Stimulated activated CD8-positive, alpha-beta memory T cell treated with anti-CD3 and anti-CD28 coated beads, Interleukin-15, amount 100 ng/mL, for 48 hours (primary cell): ENCODE measurements around the gene MUSK.
"Not testable (repeated sequence)": the region's sequence is repeated elsewhere in the genome, so short reads cannot be mapped to it uniquely, and the experiment has no call there.

ENCODE experiments used
- DNase-seq, 2 donors: peaks; one replicate each; pipeline ENCODE4 v3.0.0-alpha.2; 2020; ENCODE audit warnings: low read depth in 2 of 2

Gene MUSK

GRCh38 chr9:110810262-110810976 lies 141.8 kb downstream of the MUSK start:
- no peak for DNase-seq

GRCh38 chr9:110812886-110813285 lies 144.3 kb downstream of the MUSK start:
- no peak for DNase-seq

- DNase-seq = no peak
These were observed 145.6 kb downstream of the MUSK start for GRCh38 chr9:110814159-110814558.

- no peak for DNase-seq
These were observed 146.8 kb downstream of the MUSK start for GRCh38 chr9:110815361-110815760.

DNA sequence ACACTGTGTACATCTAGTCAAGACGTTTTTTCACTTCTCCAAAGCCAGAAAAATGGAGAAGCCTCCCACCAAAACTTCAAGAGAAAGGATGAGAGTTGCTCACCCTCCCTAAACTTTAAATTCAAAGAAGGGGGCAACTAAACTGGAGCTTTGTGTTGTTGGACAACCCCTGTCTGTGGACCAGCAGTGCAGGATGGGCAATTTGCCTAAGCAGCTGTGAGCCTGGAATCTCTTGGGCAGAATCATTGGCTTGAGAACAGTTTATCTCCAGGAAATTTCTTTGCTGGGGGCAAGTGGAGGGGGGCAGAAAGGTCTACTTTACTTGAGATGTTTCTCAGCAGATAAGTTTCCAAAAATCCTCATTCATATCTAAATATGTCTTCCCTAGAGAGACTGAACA lies 151.8 kb downstream of the MUSK start:
- no peak for DNase-seq

DNA sequence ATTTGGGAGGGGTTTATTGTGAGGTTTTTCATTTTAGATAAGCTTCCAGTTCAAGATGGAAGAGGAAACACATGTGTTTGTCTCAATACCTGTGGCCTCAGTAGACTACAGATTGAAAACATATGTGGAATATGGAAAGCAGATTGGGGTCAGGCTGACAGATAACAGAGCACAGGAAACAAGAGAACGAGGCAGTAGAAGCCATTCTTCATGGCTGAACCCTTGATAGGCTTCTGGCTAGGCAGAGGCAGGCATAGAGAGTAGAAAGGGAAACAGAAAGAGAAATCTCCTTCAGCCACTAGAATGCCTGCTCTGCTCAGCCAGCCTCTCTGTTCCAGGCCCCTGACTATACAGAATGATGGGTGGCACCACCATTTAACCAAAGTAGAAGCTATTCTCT lies 152.5 kb downstream of the MUSK start:
- no peak for DNase-seq

GRCh38 chr9:110825129-110825528 lies 156.5 kb downstream of the MUSK start:
- not testable (repeated sequence) for DNase-seq

- DNase-seq = no peak
These were observed 157.4 kb downstream of the MUSK start for GRCh38 chr9:110825950-110826349.

DNA sequence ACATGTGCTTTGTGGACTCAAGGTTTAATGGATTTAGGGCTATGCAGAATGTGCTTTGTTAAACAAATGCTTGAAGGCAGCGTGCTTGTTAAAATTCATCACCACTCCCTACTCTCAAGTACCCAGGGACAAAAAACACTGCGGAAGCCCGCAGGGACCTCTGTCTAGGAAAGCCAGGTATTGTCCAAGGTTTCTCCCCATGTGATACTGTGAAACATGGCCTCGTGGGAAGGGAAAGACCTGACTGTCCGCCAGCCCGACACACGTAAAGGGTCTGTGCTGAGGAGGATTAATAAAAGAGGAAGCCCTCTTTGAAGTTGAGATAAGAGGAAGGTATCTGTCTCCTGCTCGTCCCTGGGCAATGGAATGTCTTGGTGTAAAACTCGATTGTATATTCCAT lies 157.8 kb downstream of the MUSK start:
- not testable (repeated sequence) for DNase-seq

DNA sequence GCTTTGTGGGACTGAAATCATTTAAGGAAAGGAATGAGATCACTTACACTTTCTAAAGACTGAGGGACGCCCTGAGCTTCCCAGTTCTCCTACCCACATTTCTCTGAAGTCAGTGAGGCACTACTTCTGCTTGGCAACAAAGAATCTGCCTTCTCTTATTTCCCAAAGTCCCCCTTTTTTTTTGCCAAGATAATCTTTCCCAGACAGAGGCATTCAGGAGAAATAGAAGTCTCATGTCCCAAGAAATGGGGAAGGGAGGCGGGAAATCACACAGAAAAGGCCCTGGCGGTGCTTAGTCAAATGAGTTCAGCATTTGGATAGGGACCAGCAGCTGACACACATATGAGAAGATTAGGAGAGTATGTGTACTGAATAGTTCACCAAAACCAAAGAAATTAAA lies 159.7 kb downstream of the MUSK start:
- DNase-seq = no peak

DNA sequence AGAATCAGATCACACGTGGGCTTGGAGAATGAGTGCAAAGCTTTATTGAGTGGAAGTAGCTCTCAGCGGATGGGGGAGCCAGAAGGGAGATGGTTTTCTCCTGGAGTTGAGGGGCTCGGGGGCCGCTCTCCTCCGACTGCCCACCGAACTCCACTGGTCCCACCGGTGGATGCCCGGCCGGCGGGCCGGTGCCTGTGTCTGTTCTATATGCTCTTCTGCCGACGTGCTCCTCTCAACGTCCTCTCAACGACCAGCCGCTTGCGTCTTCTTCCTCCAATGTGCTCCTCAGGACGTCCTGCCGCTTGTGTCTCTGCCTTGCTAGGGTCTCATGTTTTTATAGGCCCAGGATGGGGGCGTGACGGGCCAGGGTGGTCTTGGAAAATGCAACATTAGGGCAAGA lies 161.9 kb downstream of the MUSK start:
- no peak for DNase-seq

DNA sequence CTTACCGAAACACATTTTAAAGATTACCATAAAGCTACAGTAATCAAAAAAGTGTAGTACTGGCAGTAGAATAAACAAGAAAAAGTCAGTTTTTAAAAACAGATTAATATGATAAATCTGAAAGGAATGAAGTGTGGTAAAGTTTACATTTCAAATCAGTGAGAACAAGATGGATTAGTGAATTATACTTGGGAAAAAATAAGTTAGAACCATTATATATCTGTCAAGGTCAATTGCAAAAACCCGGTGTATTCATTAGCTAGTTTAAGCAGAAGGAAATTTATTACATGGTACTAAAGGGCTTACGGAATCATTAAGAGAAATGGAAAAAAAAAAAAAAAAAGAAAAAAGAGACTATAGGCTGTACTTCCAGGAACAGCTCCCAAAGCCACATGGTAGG lies 164.3 kb downstream of the MUSK start:
- DNase-seq = no peak

DNA sequence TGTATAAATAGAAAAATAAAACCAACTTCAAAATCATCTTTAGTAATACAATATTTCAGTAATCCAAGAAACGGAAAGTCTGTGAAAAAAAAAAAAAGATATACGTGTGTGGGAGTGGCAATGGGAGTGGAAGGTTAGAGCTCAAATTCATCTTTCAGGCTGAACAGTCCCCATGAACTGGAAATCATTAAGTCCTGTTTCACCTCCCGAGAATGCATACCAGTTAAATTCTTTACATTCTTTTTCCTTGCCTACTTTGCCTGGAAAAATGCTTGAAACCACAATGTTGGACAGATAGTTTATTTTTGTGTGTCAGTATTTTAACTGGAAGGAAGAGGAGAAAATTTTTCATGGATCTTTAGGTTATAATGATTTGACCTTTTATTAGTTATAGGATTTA lies 166.8 kb downstream of the MUSK start:
- DNase-seq = no peak

- no peak for DNase-seq
These were observed 167.3 kb downstream of the MUSK start for GRCh38 chr9:110835859-110836271.

- DNase-seq = no peak
These were observed 168.9 kb downstream of the MUSK start for GRCh38 chr9:110837401-110838005.

- no peak for DNase-seq
These were observed 173.6 kb downstream of the MUSK start for GRCh38 chr9:110842169-110842568.

DNA sequence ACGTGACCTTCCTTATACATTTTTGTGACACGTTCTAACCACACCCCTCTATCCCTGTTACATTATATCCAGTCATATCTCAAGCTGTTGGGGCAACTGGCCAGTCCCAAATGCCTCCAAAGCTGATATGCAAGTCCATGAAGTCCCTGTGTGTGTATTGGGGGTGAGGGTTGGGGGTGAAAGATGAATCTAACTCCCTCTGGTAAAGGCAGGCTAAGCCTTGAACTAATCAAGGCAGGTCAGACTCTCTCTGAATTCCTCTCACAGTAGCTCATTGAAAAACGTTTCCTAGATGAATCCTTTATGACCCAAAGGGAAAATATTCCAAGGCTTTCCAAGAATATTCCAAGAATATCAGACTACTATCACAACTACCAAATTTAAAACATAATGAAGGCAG lies 174.4 kb downstream of the MUSK start:
- DNase-seq = no peak

GRCh38 chr9:110844121-110844520 lies 175.5 kb downstream of the MUSK start:
- no peak for DNase-seq

DNA sequence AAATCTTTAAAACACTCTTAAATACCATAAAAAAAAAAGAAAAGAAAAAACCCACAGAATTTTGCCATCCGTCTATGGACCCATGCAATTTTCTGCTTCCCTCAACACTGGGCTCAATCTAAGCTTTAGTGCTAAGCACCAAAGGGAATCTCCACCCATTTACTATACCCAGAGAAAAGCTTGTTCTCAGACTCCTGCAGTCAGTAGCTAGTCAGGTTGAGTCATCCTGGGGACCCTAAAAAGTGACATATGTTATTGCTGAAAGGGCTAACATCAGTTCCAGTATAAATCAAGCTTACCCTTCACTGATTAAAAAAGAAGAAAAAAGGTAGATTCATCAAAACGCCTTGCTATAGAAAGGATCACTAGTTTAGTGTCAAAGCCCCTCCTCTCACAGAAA lies 177.6 kb downstream of the MUSK start:
- DNase-seq = no peak

GRCh38 chr9:110847671-110848070 lies 179.1 kb downstream of the MUSK start:
- no peak for DNase-seq

DNA sequence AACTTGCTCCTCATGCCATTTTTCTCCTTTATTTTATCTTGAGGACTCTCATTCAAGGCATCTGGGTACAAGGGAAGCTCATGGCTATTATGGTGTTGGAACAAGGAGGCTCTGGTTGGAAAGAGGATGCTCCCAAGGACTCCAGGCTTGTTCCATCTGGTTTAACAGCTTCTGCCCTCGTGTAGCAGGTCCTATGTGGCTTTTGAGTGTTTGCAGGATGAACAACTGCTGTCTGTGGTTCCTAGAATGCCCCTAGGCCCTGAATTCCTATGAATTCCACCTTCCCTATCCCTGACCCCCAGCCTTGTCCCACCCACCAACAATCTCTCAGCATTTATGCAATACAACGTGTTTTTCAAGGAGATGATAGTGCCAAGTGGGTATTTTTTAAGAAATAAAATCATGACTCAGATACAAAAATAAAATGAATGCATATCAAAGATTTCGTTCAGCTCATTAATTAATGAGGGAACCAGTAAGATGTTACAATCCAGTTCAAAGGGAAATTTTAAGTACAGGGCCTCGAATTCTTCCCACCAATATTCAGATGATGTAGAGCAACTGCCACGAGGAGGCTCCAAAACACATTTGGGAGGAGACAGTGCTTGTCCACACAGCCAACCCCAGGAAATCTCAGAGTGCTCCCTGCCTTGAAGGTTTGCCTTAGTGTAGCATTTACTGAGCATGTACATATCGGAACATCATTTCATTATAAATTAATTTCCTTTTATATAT lies 182.0 kb downstream of the MUSK start:
- no peak for DNase-seq
